H1 (cell line): ENCODE data around the gene KIF26B.

Experiments
- CHD1 ChIP-seq: IDR thresholded peaks from 2 replicates; pipeline ENCODE4 v1.6.1; 2012; ENCODE audit warnings: low read depth, low read length, improper control_type of control experiment
- GABPA ChIP-seq: IDR thresholded peaks from 2 replicates; pipeline ENCODE4 v1.6.1; 2011; ENCODE audit warnings: mild to moderate bottlenecking, low read length, moderate library complexity, borderline replicate concordance; ENCODE audit not compliant: insufficient read depth
- POLR2AphosphoS5 ChIP-seq: IDR thresholded peaks from 2 replicates; pipeline ENCODE4 v1.6.1; 2011; ENCODE audit warnings: low read depth, low read length

DNA sequence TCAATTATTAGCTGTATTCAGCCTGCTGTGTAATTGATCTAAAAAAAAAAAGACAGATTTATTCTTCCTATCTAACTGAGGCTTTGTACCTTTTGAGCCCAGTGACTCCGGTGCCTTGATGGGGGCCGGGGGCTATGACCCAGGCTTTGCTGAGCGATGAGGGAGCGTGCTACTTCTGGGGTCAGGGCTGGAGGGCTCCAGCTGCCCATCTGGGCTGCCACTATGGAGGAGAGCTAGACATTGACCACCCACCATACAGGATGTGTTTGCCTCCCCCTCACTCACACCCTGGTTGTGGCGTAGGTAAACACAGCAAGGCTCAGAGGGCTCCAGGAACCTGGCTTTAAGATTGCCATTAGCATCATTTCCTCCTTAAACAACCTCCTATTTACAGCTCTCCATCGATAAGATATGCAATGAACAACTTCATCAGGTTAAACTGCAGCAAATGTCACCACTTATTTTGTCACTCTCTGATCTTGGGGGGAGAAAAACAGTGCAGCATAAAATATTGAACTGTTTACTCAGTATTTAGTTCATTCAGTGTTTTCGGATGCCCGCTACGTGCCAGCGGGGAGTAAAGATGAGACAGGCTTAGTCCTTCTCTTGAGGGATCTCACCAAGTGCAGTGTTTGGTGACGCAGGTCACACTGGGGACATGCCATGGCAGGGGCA is 231.6 kb downstream of the KIF26B start:
- TF ChIP-seq GABPA (no peak), CHD1 (no peak), POLR2AphosphoS5 (no peak)
